ENCODE measurements around the gene NSUN7. TPM values are rescaled to one million over a fixed set of nuclear protein-coding genes. Genes with fewer than 3 reads are reported as not detected.
"Not testable (repeated sequence)": the region's sequence is repeated elsewhere in the genome, so short reads cannot be mapped to it uniquely, and the experiment has no call there.

NSUN7 gene, protein sequence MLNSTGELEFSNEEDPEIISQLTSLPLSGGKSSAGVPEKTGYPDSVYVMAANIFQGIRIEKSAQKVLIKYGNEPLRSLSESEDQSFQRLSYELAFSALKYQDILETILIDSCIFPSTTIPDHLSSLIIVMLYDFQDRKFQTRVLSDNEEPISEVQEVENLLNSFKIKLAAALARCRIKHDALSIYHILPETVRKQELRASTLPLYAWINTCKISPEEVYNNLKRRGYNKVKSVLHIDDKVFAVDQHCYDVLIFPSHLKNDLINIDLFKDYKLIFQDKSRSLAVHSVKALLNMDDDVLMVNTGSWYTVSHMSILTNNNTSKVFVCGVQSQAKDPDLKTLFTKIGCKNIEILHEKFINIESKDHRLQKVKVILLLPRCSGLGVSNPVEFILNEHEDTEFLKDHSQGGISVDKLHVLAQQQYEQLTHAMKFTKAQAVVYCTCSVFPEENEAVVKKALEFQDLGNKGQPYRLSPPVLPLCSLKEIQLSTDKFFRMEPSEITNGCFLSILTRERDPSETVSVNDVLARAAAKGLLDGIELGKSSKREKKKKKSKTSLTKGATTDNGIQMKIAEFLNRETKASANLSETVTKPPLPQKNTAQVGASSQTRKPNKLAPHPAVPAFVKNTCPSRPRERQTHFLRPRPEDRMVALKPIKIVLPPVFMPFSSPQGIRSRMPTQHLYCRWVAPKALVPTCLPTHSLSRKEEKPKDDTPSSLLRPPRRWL
- polyA plus RNA-seq (ENCODE audit: insufficient read length), result 1.8 TPM

DNA sequence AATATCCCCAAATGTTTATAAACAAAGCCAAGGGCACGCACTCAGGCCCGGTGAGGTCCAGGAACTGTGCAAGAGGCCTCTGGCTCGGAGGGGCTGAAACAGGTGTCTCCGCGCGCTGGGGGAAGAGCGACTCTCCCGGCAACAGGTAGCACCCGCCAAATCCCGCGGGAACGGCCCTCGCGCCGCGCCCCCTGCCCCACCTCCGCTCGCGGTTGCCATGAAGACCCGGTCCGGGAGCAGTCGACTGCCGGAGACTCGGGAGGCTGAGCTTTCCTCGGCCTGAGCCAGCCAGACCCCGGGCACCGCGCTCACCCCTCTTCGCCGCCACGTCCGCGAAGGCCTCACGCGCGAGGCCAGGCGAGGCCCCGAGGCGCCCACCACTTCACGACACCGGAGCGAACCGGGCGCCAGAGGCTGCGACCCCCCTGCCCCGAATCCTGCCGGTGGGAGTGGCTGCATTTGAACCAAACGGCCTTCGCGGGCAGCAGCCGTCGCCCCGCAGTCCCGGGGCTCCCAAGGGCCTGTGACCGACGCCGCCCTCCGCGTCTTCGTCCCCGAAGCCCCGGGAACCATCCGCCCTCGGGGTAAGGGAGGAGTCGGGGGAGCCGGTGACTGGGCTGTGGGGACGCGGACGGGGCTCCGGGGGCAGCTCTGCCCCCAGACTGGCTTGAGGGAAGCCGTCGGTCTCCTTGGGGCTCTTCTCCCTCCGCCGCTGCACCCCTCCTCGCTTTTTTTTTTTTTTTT lies at the start of gene NSUN7:
Gene NSUN7 (plus strand): TSS at position 239 of the 744 bp plus-strand sequence. CDS start 739 bp downstream, outside the sequence.
- DNase-seq (ENCODE audit: low read depth), result no peak

DNA sequence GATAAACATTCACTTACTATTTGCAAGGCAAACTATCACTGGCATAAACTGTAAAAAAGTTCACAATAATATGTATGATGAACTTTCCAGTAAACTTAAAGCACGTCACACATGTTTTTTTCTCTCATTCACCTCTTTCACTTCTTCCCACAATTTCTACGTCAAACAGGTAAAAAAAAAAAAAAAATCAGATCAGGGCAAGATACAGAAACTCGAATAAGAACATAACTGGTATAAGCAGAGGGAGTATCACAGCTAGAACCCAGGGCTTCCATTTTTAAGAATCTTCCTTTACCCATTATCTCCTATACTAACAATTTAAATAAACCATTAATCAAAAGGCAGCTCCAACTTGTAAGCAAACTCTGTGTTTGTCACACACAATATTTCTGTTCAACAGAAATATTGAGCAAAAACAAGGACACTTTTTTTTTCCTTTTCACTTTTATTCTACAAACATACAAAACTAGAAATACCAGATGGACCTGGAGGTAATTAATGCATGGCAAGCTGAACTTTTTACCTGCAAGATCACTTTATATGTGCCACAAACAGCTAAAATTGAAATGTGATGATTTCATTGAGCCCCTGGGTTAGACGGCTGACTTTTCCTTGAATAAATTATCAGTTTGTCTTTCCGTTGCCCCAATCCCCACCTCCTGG lies 47.5 kb upstream of the NSUN7 start:
- DNase-seq (ENCODE audit: low read depth), result no peak

DNA sequence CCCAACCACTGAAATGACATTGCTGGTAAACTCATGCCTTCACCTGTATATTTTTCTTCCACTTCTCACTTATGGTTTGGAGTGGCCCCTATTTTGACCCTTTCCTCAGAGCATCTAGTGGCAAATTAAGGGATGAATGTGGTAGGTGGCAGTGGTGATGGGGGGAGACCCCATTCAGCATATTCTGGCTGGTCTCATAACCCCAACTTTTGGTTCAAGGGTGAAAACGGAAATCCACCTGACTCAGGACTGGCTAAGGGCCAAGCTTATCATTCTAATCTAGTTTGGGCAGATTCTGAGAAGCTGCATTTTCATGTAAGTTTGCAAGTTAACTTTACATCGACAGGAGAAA lies 47.0 kb upstream of the NSUN7 start:
- DNase-seq (ENCODE audit: low read depth), result no peak

DNA sequence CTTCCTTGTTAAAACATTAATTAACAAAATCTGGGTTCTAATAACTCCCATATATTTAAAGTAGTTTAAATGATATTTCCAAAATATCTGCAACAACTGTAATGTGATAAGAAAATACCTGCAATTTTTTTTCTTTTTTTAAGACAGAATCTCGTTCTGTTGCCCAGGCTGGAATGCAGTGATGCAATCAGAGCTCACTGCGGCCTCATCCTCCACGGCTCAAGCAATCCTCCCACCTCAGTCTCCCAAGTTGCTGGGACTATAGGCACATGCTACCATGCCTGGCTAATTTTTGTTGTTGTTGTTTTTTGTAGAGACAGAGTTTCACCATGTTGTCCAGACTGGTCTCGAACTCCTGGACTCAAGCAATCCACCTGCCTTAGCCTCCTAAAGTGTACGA lies 45.7 kb upstream of the NSUN7 start:
- no peak for DNase-seq (ENCODE audit: low read depth)

DNA sequence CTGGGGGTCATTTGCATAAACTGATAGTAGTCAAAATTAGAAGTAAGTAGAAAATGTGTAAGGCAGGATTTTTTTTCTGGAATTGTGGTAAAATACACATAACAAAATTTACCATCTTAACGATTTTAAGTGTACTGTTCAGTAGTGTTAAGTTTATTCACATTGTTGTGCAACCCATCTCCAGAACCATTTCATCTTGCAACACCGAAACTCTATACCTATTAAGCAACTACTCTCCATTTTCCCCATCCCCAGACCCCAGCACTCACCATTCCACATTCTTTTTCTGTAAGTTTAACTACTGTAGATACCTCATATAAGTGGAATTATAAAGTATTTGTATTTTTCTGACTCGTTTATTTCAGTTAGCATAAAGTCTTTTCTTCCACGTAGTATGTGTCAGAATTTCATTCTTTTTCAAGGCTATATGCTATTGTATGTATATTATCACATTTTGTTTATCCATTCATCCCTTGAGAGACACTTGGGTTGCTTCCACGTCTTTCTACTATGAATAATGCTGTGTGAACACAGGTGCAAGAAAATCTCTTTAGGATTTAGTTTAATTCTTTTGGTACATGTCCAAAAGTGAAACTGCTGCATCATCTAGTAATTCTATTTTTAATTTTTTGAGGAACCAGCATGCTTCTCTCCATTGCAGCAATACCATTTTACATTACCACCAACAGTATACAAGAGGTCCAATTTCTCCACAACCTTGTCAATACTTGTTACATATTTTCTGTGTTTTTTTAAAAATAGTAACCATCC lies 39.1 kb upstream of the NSUN7 start:
- DNase-seq (ENCODE audit: low read depth), result no peak

DNA sequence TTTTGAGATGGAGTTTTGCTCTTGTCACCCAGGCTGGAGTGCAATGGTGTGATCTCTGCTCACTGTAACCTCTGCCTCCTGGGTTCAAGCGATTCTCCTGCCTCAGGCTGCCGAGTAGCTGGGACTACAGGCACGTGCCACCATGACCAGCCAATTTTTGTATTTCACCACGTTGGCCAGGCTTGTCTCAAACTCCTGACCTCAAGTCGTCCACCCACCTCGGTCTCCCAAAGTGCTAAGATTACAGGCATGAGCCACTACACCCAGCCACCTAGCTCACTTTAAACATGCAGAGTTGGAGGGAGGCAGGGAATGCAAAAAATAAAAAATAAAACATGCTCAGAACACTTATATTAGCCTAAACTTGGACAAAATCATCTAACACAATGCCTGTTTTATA lies 36.8 kb upstream of the NSUN7 start:
- DNase-seq (ENCODE audit: low read depth), result not testable (repeated sequence)

DNA sequence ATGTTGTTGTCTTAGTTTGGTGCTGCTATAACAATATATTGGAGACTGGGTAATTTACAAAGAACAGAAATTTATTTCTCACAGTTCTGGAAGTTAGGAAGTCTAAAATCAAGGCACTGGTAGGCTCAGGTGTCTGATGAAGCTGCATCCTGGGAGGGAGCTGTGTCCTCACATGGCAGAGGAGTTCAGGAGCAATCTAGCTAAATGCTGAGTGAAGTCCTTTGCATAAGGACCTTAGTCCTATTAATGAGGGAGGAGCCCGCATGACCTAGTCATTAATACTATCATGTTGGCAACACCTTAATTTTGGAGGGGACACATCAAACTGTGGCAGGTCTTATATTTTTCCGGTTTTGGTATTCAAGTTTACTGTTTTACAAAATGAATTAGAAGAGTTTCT lies 36.0 kb upstream of the NSUN7 start:
- no peak for DNase-seq (ENCODE audit: low read depth)

DNA sequence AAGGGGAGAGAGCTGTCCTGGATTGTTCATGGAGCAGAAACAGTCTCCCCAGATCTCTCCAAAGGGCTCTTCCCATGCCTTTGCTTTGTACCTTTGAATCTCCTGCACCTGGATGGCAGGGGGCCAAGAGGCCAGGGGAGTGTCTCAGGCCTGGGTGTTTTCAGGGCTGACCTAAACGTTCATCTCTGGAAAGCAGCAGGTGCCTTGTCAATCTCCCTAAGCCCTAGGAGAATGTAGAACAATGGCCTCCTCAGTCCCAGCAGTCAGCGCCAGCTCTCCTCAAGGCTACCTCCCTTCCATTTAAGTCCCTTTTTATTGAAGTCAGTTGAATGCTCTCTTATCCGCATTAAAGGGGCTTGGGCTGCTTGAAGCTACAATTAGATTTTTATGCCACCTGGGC lies 31.2 kb upstream of the NSUN7 start:
- no peak for DNase-seq (ENCODE audit: low read depth)

DNA sequence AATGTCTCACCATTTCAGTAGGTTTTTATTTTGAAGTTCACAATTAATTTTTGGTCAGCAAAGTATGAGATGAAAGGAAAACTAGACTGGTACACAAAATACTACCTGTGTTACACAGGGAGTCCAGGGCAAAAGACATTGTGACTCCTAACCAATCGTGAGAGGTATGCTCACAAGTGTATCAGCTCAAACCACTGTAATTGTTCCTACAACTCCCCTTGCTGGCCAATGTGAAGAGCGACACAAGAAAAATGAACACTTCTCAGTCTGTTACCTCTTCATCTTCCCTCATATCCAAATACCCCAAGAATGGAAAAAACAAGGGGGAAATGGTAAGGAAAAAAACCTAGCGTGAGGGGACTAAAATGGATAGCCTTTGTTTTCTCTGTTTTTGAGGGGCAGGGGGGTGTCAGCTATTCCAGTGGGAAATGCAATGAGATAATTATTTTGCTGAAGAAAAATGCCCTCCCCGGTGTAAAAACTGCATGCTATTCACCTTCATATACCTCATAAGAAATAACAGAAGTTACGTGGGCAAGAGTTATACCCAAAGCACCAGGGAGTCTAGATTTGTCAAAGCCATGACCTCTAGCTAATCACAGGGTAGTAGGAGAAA lies 30.6 kb upstream of the NSUN7 start:
- DNase-seq (ENCODE audit: low read depth), result no peak

DNA sequence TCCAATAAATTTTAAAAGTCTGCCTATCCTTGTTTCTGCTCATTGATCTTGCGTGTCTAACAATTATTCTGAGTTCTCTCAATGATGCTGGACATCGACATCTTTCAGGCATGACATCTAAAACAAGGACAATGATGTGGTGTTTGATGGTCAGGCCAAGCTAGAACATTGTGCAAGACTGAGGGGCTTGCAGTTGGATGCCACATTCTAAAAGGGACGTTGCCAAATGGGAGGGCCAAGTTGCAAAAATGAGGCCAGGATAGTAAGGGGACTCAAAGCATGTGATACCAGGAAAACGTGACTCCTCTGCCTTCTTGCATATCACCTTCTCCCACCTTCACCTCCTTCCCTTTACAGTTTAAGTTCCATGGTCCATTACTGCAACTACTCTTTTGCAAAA lies 29.4 kb upstream of the NSUN7 start:
- DNase-seq (ENCODE audit: low read depth), result no peak

DNA sequence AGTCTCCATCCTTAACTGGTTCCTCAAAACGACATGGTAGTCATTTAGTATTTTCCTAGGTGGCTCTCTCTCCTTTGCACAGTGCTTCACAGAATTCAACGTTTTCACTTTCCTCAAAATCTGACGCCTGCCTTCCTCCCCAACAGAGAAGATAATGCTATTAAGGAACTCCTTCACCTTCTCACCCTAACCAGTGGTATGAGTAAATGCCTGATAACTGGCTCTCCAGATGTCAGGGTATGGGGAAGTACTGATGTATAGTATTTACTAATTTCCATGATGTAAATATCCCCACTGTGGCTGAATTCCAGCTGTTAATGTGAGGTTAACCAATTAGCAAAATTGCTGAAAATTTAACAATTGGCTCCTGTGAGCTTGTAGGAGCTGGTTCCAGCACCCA lies 28.8 kb upstream of the NSUN7 start:
- no peak for DNase-seq (ENCODE audit: low read depth)

DNA sequence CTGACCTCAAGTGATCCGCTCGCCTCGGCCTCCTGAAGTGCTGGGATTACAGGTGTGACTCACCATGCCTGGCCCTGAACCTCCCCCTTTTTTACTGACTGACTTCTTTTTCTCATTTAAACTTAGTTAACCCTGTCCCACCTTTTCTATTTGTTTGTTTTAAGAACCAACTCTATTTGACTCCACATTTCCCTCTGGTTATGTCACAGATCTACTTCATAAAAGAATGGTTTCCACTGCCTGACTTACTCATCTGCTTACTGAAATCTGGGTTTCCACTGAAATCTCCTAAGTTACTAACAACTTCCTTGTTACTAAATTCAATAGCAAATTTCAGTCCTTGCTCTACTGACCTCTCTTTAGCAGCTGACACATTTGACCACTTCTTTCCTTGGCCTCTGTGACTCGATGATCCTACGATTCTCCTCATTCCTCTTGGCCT lies 28.0 kb upstream of the NSUN7 start:
- no peak for DNase-seq (ENCODE audit: low read depth)

DNA sequence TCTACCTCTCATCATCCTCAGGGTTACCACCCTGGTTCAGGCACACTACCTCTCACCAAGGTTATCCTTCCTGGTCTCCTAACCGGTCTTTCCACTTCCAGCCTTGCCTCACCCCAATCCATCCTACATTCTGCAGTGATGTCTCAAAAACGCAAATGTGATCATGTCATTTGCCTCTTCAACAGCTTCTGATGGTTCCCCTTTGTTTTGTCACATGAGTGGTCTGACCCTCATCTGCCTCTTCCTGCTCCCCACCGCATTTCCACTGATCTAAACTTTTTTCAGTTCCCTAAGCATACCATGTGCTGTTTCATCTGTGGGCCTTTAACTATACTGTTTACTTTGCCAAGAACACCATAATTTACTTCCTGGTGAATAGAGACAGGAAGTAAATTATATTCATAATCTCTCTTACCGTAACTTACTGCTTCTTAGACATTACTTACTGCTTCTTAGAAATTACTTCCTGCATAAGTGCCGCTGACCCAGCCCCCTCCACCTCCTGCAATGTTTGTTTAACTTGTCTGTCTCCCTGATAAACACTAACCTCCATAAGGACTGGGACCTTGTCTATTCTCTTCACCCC lies 27.1 kb upstream of the NSUN7 start:
- DNase-seq (ENCODE audit: low read depth), result no peak

DNA sequence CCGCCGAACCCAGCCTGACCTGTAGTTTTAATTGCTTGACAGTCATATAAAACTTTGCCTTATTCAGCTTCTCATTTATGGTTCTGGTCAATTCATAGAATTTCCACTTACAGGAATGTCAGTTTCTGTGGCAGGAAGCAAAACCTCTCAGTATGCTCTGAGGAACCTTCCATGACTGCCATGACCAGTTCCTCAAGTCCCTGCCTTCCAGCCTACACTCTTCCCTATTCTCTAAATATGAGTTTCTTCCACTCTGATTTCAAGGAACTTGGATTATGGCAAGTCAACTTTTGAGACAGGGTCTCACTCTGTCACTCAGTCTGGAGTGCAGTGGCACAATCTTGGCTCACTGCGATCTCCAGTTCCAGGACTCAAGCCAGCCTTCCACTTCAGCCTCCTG lies 26.0 kb upstream of the NSUN7 start:
- DNase-seq (ENCODE audit: low read depth), result no peak

DNA sequence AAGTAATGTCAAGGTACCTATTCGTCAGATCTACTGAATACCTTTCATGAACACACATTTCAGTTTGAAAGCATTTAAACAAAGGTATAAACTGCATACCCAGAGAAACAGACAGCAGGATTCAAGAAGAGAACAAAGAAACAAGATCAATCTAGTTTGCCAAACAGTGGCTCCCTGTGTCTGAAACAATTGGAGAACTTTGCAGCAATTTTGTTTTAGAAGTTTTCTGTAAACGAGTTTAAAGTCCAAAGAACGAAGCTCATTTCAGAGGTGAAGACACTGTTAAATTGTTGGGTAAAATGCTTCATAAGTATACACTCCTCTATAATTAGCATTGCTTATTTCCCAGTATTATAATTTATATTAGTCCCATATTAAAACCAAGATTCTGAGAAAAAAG lies 21.4 kb upstream of the NSUN7 start:
- no peak for DNase-seq (ENCODE audit: low read depth)

DNA sequence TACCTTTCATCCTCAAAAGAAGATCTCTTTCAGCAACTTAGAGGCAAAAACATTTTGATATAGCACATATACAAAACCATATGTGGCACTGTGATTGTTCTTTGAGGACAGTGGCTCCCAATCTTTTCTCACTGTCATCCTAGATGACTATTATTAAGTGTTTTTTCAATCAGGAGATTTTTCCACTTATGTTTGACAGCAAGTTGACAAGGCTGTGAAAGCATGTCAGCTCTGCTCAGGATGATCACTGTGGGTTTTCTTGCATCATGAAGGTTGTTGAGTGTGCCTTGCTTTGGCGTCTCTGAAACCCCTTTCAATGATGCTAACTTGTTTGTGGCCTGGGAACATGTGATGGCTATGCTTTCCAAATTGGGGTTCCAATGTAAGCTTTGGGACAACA lies 20.2 kb upstream of the NSUN7 start:
- no peak for DNase-seq (ENCODE audit: low read depth)

DNA sequence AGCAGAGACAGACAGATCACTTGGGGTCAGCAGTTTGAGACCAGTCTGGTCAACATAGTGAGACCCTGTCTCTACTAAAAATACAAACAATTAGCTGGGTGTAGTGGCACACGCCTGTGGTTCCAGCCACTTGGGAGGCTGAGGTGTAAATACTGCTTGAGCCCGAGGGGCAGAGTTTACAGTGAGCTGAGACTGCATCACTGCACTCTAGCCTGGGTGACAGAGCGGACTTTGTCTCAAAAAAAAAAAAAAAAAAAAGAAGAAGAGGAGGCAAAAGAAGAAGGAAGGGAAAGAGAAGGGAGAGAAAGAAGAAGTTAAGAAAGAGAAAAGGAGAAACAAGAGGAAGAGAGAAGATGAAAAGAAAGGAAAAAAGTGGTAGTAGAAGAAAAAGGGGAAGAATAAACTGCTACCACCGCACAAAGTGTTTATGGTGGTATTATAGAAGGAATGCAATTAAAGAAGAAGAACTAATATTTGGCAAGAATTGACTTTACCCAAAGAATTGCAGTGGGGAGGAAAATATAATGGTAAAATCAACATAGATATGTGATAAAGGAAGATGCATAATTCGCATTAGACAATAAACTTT lies 19.6 kb upstream of the NSUN7 start:
- no peak for DNase-seq (ENCODE audit: low read depth)

DNA sequence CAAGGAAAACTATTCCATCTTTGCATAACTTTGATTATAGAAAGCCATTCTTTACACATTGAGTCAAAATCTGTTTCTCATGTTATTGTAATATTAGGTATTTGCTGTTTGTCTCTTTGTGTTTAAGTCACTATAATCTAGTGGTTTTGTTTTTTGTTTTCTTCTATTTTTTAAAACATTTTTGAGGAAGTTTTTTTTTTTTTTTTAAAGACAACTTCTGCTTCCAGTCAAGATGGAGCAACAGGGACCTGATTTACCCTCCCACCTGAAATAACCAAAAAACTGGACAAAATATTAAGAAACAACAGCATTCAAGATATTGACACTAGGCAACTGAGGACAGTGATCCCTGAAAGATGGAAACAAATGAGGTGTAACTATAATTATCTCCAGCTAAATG lies 18.4 kb upstream of the NSUN7 start:
- DNase-seq (ENCODE audit: low read depth), result no peak

DNA sequence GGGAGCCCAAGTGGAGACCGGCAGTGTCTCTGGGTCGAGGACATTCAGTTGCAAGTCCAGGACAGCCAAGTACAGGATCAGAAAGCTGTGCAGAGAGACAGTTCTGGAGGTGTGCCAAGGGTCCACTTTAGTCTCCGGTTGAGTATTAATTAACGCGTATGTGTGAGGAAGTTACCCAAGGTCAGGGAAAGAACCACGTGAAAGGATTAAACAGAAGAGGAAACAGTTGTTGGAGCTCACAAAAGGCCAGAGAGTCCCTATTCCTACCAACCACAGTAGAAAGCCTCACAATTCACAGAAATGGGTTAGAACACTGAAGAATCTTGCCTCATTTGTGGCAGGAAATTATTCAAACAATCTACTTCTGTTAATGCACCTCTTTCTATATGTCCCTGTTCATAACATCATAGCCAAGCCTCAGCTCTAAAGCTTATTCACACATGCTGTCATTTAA lies 17.9 kb upstream of the NSUN7 start:
- DNase-seq (ENCODE audit: low read depth), result no peak

DNA sequence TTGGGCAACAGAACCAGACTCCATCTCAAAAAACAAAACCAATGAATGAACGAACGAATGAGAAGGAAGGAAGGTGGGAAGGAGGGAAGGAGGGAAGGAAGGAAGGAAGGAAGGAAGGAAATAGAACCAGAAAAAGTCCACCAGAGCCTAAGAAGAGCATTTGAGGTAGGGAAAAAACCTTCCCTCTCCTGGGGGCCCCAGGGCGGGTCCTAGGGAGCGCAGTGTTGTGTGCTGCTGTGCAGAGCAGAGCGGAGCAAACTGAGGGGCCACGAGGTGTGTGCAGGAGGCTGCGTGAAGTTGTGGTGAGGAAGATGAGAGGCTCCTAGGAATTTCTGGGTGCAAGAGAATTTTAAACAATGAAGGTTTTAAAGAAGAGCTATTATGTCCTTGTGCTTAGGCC lies 16.0 kb upstream of the NSUN7 start:
- no peak for DNase-seq (ENCODE audit: low read depth)

Data from forelimb muscle (tissue), 1 donor.